Measurements from ENCODE around the gene SMARCAD1.

DNA sequence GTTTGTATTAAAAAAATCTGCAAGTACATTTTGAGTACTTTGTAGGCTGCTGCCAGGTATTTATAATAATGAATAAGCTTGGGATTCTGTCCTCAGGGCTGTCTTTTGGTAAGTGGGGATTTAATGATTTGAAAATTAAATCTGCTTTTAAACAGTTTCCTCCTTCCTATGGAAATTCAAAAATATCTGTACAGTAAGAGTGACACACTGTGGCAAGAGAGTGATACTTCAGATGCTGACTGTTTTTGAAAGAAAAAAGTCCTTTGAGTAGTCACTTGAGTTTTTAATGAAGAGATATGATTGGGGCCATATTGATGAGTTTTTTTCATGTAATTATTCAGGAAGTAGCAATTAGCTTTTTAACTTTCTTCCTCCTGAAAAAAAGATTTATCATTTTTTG, 49.2 kb downstream of the SMARCAD1 start:
- TF ChIP-seq, protein P1, sequence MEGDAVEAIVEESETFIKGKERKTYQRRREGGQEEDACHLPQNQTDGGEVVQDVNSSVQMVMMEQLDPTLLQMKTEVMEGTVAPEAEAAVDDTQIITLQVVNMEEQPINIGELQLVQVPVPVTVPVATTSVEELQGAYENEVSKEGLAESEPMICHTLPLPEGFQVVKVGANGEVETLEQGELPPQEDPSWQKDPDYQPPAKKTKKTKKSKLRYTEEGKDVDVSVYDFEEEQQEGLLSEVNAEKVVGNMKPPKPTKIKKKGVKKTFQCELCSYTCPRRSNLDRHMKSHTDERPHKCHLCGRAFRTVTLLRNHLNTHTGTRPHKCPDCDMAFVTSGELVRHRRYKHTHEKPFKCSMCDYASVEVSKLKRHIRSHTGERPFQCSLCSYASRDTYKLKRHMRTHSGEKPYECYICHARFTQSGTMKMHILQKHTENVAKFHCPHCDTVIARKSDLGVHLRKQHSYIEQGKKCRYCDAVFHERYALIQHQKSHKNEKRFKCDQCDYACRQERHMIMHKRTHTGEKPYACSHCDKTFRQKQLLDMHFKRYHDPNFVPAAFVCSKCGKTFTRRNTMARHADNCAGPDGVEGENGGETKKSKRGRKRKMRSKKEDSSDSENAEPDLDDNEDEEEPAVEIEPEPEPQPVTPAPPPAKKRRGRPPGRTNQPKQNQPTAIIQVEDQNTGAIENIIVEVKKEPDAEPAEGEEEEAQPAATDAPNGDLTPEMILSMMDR (IDR thresholded peaks at IDR 0.05): peak; percentile 29; the same call in 2 of the 3 replicates
- TF ChIP-seq POLR2A (IDR thresholded peaks at IDR 0.05; ENCODE audit: low read length): no peak
- peak in 1 of 2 experiments; percentile 24; a peak in 2 of 5 replicates for TF ChIP-seq RAD21 (conservative IDR thresholded peaks at IDR 0.05 in 1 of 2, IDR thresholded peaks at IDR 0.05 in 1 of 2)
- no peak for TF ChIP-seq EP300 (IDR thresholded peaks at IDR 0.05)
- no peak for TF ChIP-seq HOXA7 (CRISPR knock-in tag; IDR thresholded peaks at IDR 0.05)
- TF ChIP-seq JUNB (IDR thresholded peaks at IDR 0.05): no peak
- TF ChIP-seq RFX5 (IDR thresholded peaks at IDR 0.05): no peak
- TF ChIP-seq CHD4 (IDR thresholded peaks at IDR 0.05; ENCODE audit: borderline replicate concordance): no peak
- no peak for TF ChIP-seq CEBPB (IDR thresholded peaks at IDR 0.05)
- TF ChIP-seq ESRRA (IDR thresholded peaks at IDR 0.05; ENCODE audit: borderline replicate concordance, low read length): no peak
- no peak for TF ChIP-seq SMC3 (IDR thresholded peaks at IDR 0.05)
- TF ChIP-seq NFE2L2 (conservative IDR thresholded peaks at IDR 0.05; ENCODE audit: low read length): no peak

Data from A549 (cell line).